Spleen (tissue), 11 donors: ENCODE measurements around the gene HAUS7. TPM values are rescaled to one million over a fixed set of nuclear protein-coding genes. Genes with fewer than 3 reads are reported as not detected.

Source experiments
- DNase-seq: peaks from one replicate; pipeline ENCODE4 v3.0.0-alpha.2; 2020
- H3K27ac ChIP-seq, 8 donors: fragments of 200-600 bp; sonication (generic) in 7 of 8; 1 replicate in 4 of 8; 2 replicates in 4 of 8; pipeline versions ENCODE4 v1.5.0 to v1.8.0; 2016 to 2021; ENCODE audit warnings: inconsistent platforms in 4 of 8, mild to moderate bottlenecking in 4 of 8, moderate library complexity in 1 of 8
- H3K27me3 ChIP-seq, 7 donors: fragments of 200-600 bp; sonication (generic) in 6 of 7; replicated peaks in 1 of 7; 1 replicate in 4 of 7; 2 replicates in 3 of 7; pipeline versions ENCODE4 v1.5.0 to v1.8.0; 2016 to 2021; ENCODE audit warnings: inconsistent platforms in 3 of 7, mild to moderate bottlenecking in 1 of 7
- H3K36me3 ChIP-seq, 6 donors: fragments of 200-600 bp; sonication (generic) in 5 of 6; 1 replicate in 4 of 6; 2 replicates in 2 of 6; pipeline versions ENCODE4 v1.5.0 to v1.8.0; 2016 to 2021; ENCODE audit warnings: inconsistent platforms in 2 of 6
- H3K4me1 ChIP-seq, 6 donors: fragments of 200-600 bp; sonication (generic) in 5 of 6; 1 replicate in 3 of 6; 2 replicates in 3 of 6; pipeline versions ENCODE4 v1.5.0 to v1.8.0; 2016 to 2021; ENCODE audit warnings: inconsistent platforms in 3 of 6
- H3K4me3 ChIP-seq, 8 donors: fragments of 200-600 bp; sonication (generic) in 7 of 8; 1 replicate in 4 of 8; 2 replicates in 4 of 8; pipeline versions ENCODE4 v1.5.0 to v1.8.0; 2016 to 2021; ENCODE audit warnings: inconsistent platforms in 4 of 8, mild to moderate bottlenecking in 4 of 8, moderate library complexity in 2 of 8
- H3K9me3 ChIP-seq, 8 donors: fragments of 200-600 bp; sonication (generic) in 7 of 8; 1 replicate in 4 of 8; 2 replicates in 4 of 8; pipeline versions ENCODE4 v1.5.0 to v1.8.0; 2016 to 2021; ENCODE audit warnings: inconsistent platforms in 4 of 8
- CTCF ChIP-seq, 11 experiments: fragments of 200-600 bp in 7 of 11; fragments of 450-650 bp in 4 of 11; sonication (generic) in 4 of 11; IDR thresholded peaks in 8 of 11; conservative IDR thresholded peaks in 3 of 11; 1 replicate in 7 of 11; 2 replicates in 4 of 11; pipeline versions ENCODE4 v1.4.0 to v1.8.0; 2016 to 2021; ENCODE audit warnings: antibody characterized with exemption in 11 of 11, inconsistent platforms in 4 of 11, mild to moderate bottlenecking in 1 of 11
- POLR2A ChIP-seq, 3 donors: fragments of 450-650 bp; IDR thresholded peaks; one replicate each; pipeline ENCODE4 v1.5.1; 2017; ENCODE audit warnings: antibody characterized with exemption in 3 of 3, mild to moderate bottlenecking in 1 of 3
- POLR2AphosphoS5 ChIP-seq, 3 donors: sonication (generic); formaldehyde crosslinking; IDR thresholded peaks; one replicate each; pipeline ENCODE4 v1.5.1; 2017; ENCODE audit warnings: antibody characterized with exemption in 3 of 3
- WGBS, 5 donors: extraction: QIAGEN DNeasy Blood & Tissue Kit in 3 of 5; methylation state at CpG; one replicate each; pipeline versions ENCODE4 v1.1.5 to v1.1.7; 2013 to 2018; 5-methylcytosine and 5-hydroxymethylcytosine counted together
- intact Hi-C: fragments of 100-400 bp; cut with DNase I; formaldehyde crosslinking; loops from one replicate; pipeline ENCODE4 v1.15.0; 2023; ENCODE audit warnings: low total_unique reads
- polyA plus RNA-seq, 3 donors: library from polyadenylated mRNA; stranded (reverse); fragments of 200-250 nt; gene quantifications; one replicate each; pipeline ENCODE4 v1.2.1, GENCODE V29; 2013
- total RNA-seq, 7 donors: library from RNA; depleted of rRNA in 3 of 7; stranded (reverse); fragments of >200 nt in 3 of 7; fragmentation: NEBNext Ultra II Directional in 4 of 7; extraction: Animal tissue kit (Norgen Biotek cat#: 25700) in 4 of 7; gene quantifications; one replicate each; pipeline versions ENCODE4 v1.1.0 to v1.2.1, GENCODE V29; 2016 to 2021
- donor health status: healthy with polysubstance abuse.
- donor health status: DM: no; HTN: no; CAD: no; lungs with moderate emphysema.
- donor health status: DM: no; HTN: no; CAD: no.
- donor health status: Bipolar disorder and iron deficiency.
- donor health status: healthy.
- donor health status: DM: no; HTN: no; CAD: no.
- donor health status: DM: yes; HTN: yes; CAD: no.

The HAUS7 gene
- total and polyA plus RNA-seq, 10 donors = 23.6 to 83.7 (median 34.5) TPM

GRCh38 chrX:153499876-153500275 is 29.5 kb upstream of the HAUS7 start:
- H3K4me1 ChIP-seq = no peaks in the 10 kb centered on the region
- peak overlapping the region in 3 of 8 donors; percentile 17 to 19 (median 17) for H3K4me3 ChIP-seq
- H3K27ac ChIP-seq = peak overlapping the region in 1 of 8 donors; percentile 28
- no peaks in the 10 kb centered on the region for H3K36me3 ChIP-seq
- WGBS, 5 donors = 66 to 82% (median 78%) methylated on average over 7 to 17 of the region's 17 CpGs
- intact Hi-C loops = no loop called here
- TF ChIP-seq POLR2AphosphoS5 (IDR thresholded peaks at IDR 0.05) (peak in 2 of 3 donors; percentile 10 to 55), CTCF (IDR thresholded peaks at IDR 0.05 in 8 of 11, conservative IDR thresholded peaks at IDR 0.05 in 3 of 11) (no peak), POLR2A (IDR thresholded peaks at IDR 0.05) (no peak)
- no peak for DNase-seq
- H3K9me3 ChIP-seq = no peaks in the 10 kb centered on the region
- H3K27me3 ChIP-seq = peaks cover 0 to 25% (median 0%) of the 10 kb centered on the region in 7 donors

GRCh38 chrX:153499341-153499740 is 29.0 kb upstream of the HAUS7 start:
- H3K4me1 ChIP-seq = no peaks in the 10 kb centered on the region
- peak overlapping the region in 1 of 8 donors; percentile 28 for H3K27ac ChIP-seq
- intact Hi-C loops = no loop called here
- no peaks in the 10 kb centered on the region for H3K36me3 ChIP-seq
- H3K9me3 ChIP-seq = no peaks in the 10 kb centered on the region
- TF ChIP-seq POLR2AphosphoS5 (IDR thresholded peaks at IDR 0.05) = no peak
- TF ChIP-seq CTCF (IDR thresholded peaks at IDR 0.05 in 8 of 11, conservative IDR thresholded peaks at IDR 0.05 in 3 of 11) = no peak
- TF ChIP-seq POLR2A (IDR thresholded peaks at IDR 0.05) = no peak
- no peak for DNase-seq
- peak overlapping the region in 3 of 8 donors; percentile 17 to 19 (median 17) for H3K4me3 ChIP-seq
- WGBS, 5 donors = 74 to 84% (median 76%) methylated on average over 5 to 15 of the region's 15 CpGs
- peaks cover 0 to 25% (median 0%) of the 10 kb centered on the region in 7 donors for H3K27me3 ChIP-seq

- Histone ChIP-seq H3K27me3 (peaks cover 0 to 25% (median 0%) of the 10 kb centered on the region in 7 donors), H3K4me3 (peak overlapping the region in 2 of 8 donors; percentile 15 to 19), H3K9me3 (no peaks in the 10 kb centered on the region), H3K4me1 (no peaks in the 10 kb centered on the region), H3K36me3 (no peaks in the 10 kb centered on the region), H3K27ac (peak overlapping the region in 2 of 8 donors; percentile 10 to 33)
- TF ChIP-seq POLR2AphosphoS5 (IDR thresholded peaks at IDR 0.05) = peak in 1 of 3 donors; percentile 13
- TF ChIP-seq CTCF (IDR thresholded peaks at IDR 0.05 in 8 of 11, conservative IDR thresholded peaks at IDR 0.05 in 3 of 11) = no peak
- intact Hi-C loops = no loop called here
- WGBS, 5 donors = 76 to 91% (median 89%) methylated on average over 3 to 7 of the region's 7 CpGs; no CpG with 5 or more reads in 2 of the 5 donors
- no peak for DNase-seq
Measured at GRCh38 chrX:153498453-153498852, 28.1 kb upstream of the HAUS7 start.

- no peak for TF ChIP-seq POLR2AphosphoS5 (IDR thresholded peaks at IDR 0.05)
- TF ChIP-seq POLR2A (IDR thresholded peaks at IDR 0.05) = no peak
- TF ChIP-seq CTCF (IDR thresholded peaks at IDR 0.05 in 8 of 11, conservative IDR thresholded peaks at IDR 0.05 in 3 of 11) = no peak
- WGBS, 5 donors = 34 to 69% (median 58%) methylated on average over 4 to 8 of the region's 8 CpGs
- H3K27me3 ChIP-seq = peaks cover 0 to 25% (median 0%) of the 10 kb centered on the region in 7 donors
- H3K9me3 ChIP-seq = no peaks in the 10 kb centered on the region
- intact Hi-C loops = no loop called here
- peak overlapping the region in 5 of 8 donors; percentile 54 to 71 (median 60) for H3K27ac ChIP-seq
- H3K4me1 ChIP-seq = peaks cover 0 to 12% (median 4%) of the 10 kb centered on the region in 6 donors
- no peak for DNase-seq
- H3K4me3 ChIP-seq = peak overlapping the region in 7 of 8 donors; percentile 14 to 52 (median 33)
- no peaks in the 10 kb centered on the region for H3K36me3 ChIP-seq
Measured at GRCh38 chrX:153496590-153496959, 26.2 kb upstream of the HAUS7 start.
